ENCODE measurements around the gene BEND5.

GRCh38 chr1:48741380-48741779 is 35.3 kb downstream of the BEND5 start:
- no peak for TF ChIP-seq CTCF (IDR thresholded peaks at IDR 0.05)
- no peak for TF ChIP-seq POLR2A (IDR thresholded peaks at IDR 0.05)
- no peak for TF ChIP-seq POLR2AphosphoS5 (IDR thresholded peaks at IDR 0.05)

Data from transverse colon (tissue), 4 donors.